GM12801 (cell line): ENCODE measurements around the gene CTRB2.

Experiments
- TF ChIP-seq, protein P1 (sequence below): IDR thresholded peaks from one replicate; pipeline ENCODE4 v1.5.1; 2011; ENCODE audit warnings: control low read depth; ENCODE audit not compliant: insufficient read length; ENCODE audit errors: extremely low read depth

CTRB2 gene

GRCh38 chr16:75218256-75219076 is 11.5 kb upstream of the CTRB2 start, which contains the start of gene CTRB1:
TSS of gene CTRB1 (plus strand) at chr16:75218988. CDS start at chr16:75219008, 20 bp downstream.
- TF ChIP-seq, protein P1, sequence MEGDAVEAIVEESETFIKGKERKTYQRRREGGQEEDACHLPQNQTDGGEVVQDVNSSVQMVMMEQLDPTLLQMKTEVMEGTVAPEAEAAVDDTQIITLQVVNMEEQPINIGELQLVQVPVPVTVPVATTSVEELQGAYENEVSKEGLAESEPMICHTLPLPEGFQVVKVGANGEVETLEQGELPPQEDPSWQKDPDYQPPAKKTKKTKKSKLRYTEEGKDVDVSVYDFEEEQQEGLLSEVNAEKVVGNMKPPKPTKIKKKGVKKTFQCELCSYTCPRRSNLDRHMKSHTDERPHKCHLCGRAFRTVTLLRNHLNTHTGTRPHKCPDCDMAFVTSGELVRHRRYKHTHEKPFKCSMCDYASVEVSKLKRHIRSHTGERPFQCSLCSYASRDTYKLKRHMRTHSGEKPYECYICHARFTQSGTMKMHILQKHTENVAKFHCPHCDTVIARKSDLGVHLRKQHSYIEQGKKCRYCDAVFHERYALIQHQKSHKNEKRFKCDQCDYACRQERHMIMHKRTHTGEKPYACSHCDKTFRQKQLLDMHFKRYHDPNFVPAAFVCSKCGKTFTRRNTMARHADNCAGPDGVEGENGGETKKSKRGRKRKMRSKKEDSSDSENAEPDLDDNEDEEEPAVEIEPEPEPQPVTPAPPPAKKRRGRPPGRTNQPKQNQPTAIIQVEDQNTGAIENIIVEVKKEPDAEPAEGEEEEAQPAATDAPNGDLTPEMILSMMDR: no peak

DNA sequence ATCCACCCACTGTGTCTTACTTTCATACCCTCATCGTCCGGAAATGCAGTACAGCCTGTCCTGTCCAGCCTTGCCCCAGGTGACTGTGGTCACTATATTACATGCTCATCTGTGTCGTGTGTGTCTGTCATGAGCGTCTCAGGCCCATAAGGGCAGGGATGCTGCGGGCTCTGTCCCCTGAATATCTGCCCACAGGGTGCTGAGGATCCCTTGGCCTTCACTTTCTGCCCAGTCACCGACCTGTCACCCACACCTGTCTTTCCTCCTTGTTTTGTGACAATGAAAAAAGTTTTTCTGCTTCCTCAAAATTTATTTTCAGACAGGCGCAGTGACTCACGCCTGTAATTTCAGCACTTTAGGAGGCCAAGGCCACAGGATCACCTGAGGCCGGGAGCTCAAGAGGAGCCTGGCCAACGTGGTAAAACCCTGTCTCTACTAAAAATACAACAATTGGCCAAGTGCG is 10.5 kb upstream of the CTRB2 start:
- TF ChIP-seq, protein P1: no peak

DNA sequence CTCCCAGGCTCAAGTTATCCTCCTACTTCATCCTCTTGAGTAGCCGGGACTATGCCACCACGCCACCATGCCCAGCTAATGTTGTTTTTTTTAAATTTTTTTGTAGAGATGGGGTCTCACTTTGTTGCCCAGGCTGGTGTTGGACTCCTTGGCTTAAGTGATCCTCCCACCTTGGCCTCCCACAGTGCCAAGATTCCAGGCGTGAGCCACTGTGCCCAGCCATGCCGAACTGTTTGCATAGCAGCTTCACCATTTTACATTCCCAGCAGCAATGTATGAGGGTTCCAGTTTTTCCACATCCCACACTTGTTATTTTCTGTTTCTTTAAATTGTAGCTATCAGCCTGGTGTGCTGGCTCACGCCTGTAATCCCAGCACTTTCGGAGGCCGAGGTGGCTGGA is 9.6 kb upstream of the CTRB2 start:
- TF ChIP-seq, protein P1: no peak

DNA sequence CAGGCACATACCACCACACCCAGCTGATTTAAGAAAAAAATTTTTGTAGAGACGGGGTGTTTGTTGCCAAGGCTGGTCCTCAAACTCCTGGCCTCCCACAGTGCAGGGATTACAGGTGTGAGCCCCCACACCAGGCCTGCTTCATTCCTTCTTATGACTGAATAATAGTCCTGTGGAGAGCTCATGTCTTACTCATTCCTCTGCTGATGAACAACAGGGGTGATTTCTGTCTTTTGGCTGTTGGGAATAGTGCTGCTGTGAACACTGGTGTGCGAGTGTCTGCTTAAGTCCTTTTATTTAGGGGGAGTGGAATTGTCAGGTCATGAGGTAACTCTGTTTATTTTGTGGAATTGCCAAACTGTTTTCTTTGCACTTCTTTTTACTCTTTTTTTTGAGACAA is 9.2 kb upstream of the CTRB2 start:
- TF ChIP-seq, protein P1: no peak

- TF ChIP-seq, protein P1: no peak
Observed at GRCh38 chr16:75209944-75210343, 3.0 kb upstream of the CTRB2 start.

GRCh38 chr16:75208861-75209505 is 2.0 kb upstream of the CTRB2 start:
- TF ChIP-seq, protein P1: no peak

GRCh38 chr16:75208242-75208825 is 1.4 kb upstream of the CTRB2 start:
- TF ChIP-seq, protein P1: no peak
